MM.1S (cell line): ENCODE results near the gene COL24A1.

Source experiments
- DNase-seq: peaks from one replicate; pipeline ENCODE4 v3.0.0-alpha.2; 2015
- H2AFZ ChIP-seq: fragments of 300-600 bp; sonication (generic); 2 replicates; pipeline ENCODE4 v1.6.0; 2016; ENCODE audit warnings: antibody characterized with exemption, low read length
- H3F3A ChIP-seq: fragments of 300-600 bp; sonication (generic); 2 replicates; pipeline ENCODE4 v1.6.1; 2016; ENCODE audit warnings: mild to moderate bottlenecking, antibody characterized with exemption, low read length, moderate library complexity, mixed read lengths; ENCODE audit not compliant: insufficient read depth
- H3K27ac ChIP-seq: fragments of 300-600 bp; sonication (generic); 2 replicates; pipeline ENCODE4 v1.5.1; 2016; ENCODE audit warnings: mild to moderate bottlenecking, low read length
- H3K27me3 ChIP-seq: fragments of 300-600 bp; sonication (generic); replicated peaks from 2 replicates; pipeline ENCODE4 v1.6.0; 2016; ENCODE audit warnings: low read length; ENCODE audit not compliant: insufficient read depth
- H3K36me3 ChIP-seq: fragments of 300-600 bp; sonication (generic); replicated peaks from 2 replicates; pipeline ENCODE4 v1.6.1; 2016; ENCODE audit warnings: mild to moderate bottlenecking, low read length, mixed read lengths; ENCODE audit not compliant: insufficient read depth
- H3K4me1 ChIP-seq: fragments of 300-600 bp; sonication (generic); 2 replicates; pipeline ENCODE4 v1.6.1; 2016; ENCODE audit warnings: low read length, mixed read lengths
- H3K4me2 ChIP-seq: fragments of 300-600 bp; sonication (generic); 2 replicates; pipeline ENCODE4 v1.6.0; 2016; ENCODE audit warnings: low read depth, low read length
- H3K4me3 ChIP-seq: fragments of 300-600 bp; sonication (generic); 2 replicates; pipeline ENCODE4 v1.5.1; 2016; ENCODE audit warnings: low read length, mixed read lengths
- H3K79me2 ChIP-seq: fragments of 300-600 bp; sonication (generic); 2 replicates; pipeline ENCODE4 v1.6.1; 2016; ENCODE audit warnings: mixed run types, low read length, mixed read lengths
- H3K9ac ChIP-seq: fragments of 300-600 bp; sonication (generic); 2 replicates; pipeline ENCODE4 v1.6.1; 2016; ENCODE audit warnings: low read length, mixed read lengths
- H3K9me2 ChIP-seq: fragments of 300-600 bp; sonication (generic); replicated peaks from 2 replicates; pipeline ENCODE4 v1.6.1; 2016; ENCODE audit warnings: mild to moderate bottlenecking, low read length, mixed read lengths; ENCODE audit not compliant: insufficient read depth
- H3K9me3 ChIP-seq: fragments of 300-600 bp; sonication (generic); replicated peaks from 2 replicates; pipeline ENCODE4 v1.6.1; 2016; ENCODE audit warnings: mild to moderate bottlenecking, low read length, mixed read lengths; ENCODE audit not compliant: insufficient read depth
- H4K20me1 ChIP-seq: fragments of 300-600 bp; sonication (generic); 2 replicates; pipeline ENCODE4 v1.6.1; 2016; ENCODE audit warnings: mild to moderate bottlenecking, low read length, moderate library complexity, mixed read lengths; ENCODE audit not compliant: insufficient read depth
- CTCF ChIP-seq: fragments of 300-600 bp; sonication (generic); IDR thresholded peaks from 2 replicates; pipeline ENCODE4 v1.5.1; 2016; ENCODE audit warnings: antibody characterized with exemption, low read length, mixed read lengths
- EZH2 ChIP-seq: fragments of 300-600 bp; sonication (generic); optimal IDR thresholded peaks from 2 replicates; pipeline ENCODE3; 2017; ENCODE audit warnings: low read depth, mild to moderate bottlenecking, antibody characterized with exemption, low read length, mixed read lengths
- EZH2phosphoT487 ChIP-seq: fragments of 300-600 bp; sonication (generic); IDR thresholded peaks from 2 replicates; pipeline ENCODE4 v1.6.1; 2018; ENCODE audit warnings: antibody characterized with exemption, low read length

COL24A1 gene

GRCh38 chr1:86201311-86201710 is 44.7 kb upstream of the COL24A1 start:
- no peaks in the 10 kb centered on the region for H3K27me3 ChIP-seq
- no peaks in the 10 kb centered on the region for H3K9me3 ChIP-seq
- no peak overlapping the region for H3K9ac ChIP-seq
- H4K20me1 ChIP-seq, result no peaks in the 10 kb centered on the region
- no peak for TF ChIP-seq EZH2phosphoT487
- no peak for TF ChIP-seq CTCF
- no peak for TF ChIP-seq EZH2
- no peak overlapping the region for H3K27ac ChIP-seq
- no peaks in the 10 kb centered on the region for H3K79me2 ChIP-seq
- H3K4me3 ChIP-seq, result no peak overlapping the region
- DNase-seq, result no peak
- no peaks in the 10 kb centered on the region for H3K4me1 ChIP-seq
- H3F3A ChIP-seq, result no peaks in the 10 kb centered on the region
- H3K9me2 ChIP-seq, result no peaks in the 10 kb centered on the region
- no peak overlapping the region for H2AFZ ChIP-seq
- no peak overlapping the region for H3K4me2 ChIP-seq
- H3K36me3 ChIP-seq, result no peaks in the 10 kb centered on the region

GRCh38 chr1:86200901-86201300 is 44.3 kb upstream of the COL24A1 start:
- H4K20me1 ChIP-seq, result no peaks in the 10 kb centered on the region
- H3K4me3 ChIP-seq, result no peak overlapping the region
- H2AFZ ChIP-seq, result no peak overlapping the region
- H3F3A ChIP-seq, result no peaks in the 10 kb centered on the region
- H3K27ac ChIP-seq, result no peak overlapping the region
- no peaks in the 10 kb centered on the region for H3K9me3 ChIP-seq
- H3K4me2 ChIP-seq, result no peak overlapping the region
- no peak for DNase-seq
- no peaks in the 10 kb centered on the region for H3K27me3 ChIP-seq
- H3K36me3 ChIP-seq, result no peaks in the 10 kb centered on the region
- TF ChIP-seq CTCF (no peak), EZH2 (no peak), EZH2phosphoT487 (no peak)
- H3K4me1 ChIP-seq, result no peaks in the 10 kb centered on the region
- no peaks in the 10 kb centered on the region for H3K79me2 ChIP-seq
- no peaks in the 10 kb centered on the region for H3K9me2 ChIP-seq
- no peak overlapping the region for H3K9ac ChIP-seq

- H3K79me2 ChIP-seq, result no peaks in the 10 kb centered on the region
- H3K4me2 ChIP-seq, result no peak overlapping the region
- no peaks in the 10 kb centered on the region for H3K27me3 ChIP-seq
- no peak overlapping the region for H2AFZ ChIP-seq
- no peak for DNase-seq
- no peaks in the 10 kb centered on the region for H3F3A ChIP-seq
- no peaks in the 10 kb centered on the region for H3K4me1 ChIP-seq
- H3K4me3 ChIP-seq, result no peak overlapping the region
- no peak overlapping the region for H3K27ac ChIP-seq
- no peak for TF ChIP-seq EZH2
- TF ChIP-seq CTCF, result no peak
- TF ChIP-seq EZH2phosphoT487, result no peak
- no peak overlapping the region for H3K9ac ChIP-seq
- no peaks in the 10 kb centered on the region for H3K9me3 ChIP-seq
- no peaks in the 10 kb centered on the region for H3K9me2 ChIP-seq
- H4K20me1 ChIP-seq, result no peaks in the 10 kb centered on the region
- H3K36me3 ChIP-seq, result no peaks in the 10 kb centered on the region
Measured at GRCh38 chr1:86197206-86197855, 40.8 kb upstream of the COL24A1 start.
